GM03348 (cell line): ENCODE data around the gene TNNT3.

Experiments used
- DNase-seq: peaks from one replicate; pipeline ENCODE4 v3.0.0; 2012; ENCODE audit warnings: low spot score

Gene TNNT3

DNA sequence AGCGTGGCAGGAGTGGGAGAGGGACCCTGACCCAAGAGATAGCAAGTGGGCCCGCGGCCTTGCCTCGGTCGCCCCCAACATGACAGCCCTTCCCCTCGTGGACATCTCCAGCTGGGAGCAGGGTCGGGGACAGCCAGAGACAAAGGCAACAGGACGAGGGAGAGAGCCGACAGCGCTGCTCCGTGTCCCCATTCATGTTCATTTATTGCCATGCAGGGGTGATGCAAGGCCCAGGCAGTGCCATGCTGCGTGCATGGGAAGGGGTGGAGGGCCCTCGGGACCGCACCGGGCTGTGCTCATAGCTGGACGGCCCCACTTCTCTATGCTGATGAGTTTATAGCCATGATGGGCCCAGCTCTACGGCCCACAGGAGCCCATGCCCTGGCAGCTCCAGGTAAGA, 40.3 kb downstream of the TNNT3 start:
- DNase-seq = no peak

DNA sequence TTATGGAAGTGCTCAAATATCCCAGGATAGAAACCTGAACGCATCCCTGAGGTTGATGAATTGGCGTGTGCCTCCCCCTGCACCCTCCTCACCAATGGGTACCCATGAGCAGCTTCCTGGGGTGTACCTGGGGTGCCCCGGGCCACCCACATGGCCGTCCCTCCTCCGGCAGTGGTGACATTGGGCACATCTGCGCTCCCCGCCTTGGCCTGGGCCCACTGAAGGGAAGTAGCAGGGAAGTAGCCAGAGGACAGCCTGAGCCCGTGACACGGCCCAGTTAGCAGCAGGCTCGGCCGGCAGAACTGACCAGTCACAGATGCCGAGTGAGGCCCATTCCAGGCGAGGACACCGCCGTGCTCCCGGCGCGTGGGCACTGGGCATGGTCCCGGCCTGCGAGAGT, 44.4 kb downstream of the TNNT3 start:
- no peak for DNase-seq

DNA sequence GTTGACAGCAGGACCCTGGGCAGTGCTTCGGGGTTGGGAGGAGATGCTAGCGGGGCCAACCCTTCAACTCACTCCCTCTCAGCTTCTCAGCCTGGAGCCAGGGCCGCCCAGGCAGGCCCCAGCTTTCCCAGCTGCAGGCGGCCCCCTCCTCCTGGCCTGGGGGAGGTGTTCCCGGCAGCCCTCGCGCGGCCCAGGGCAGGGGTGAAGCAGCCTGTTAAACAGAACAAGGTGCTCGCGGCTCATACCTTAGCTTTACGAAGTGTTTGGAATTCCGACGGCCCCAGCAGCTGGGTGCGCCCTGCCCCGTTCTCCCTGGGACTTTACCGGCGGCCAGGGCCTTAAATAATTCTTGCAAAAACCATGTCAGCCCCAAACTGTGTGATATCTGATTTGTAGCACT, 44.8 kb downstream of the TNNT3 start:
- DNase-seq = no peak

DNA sequence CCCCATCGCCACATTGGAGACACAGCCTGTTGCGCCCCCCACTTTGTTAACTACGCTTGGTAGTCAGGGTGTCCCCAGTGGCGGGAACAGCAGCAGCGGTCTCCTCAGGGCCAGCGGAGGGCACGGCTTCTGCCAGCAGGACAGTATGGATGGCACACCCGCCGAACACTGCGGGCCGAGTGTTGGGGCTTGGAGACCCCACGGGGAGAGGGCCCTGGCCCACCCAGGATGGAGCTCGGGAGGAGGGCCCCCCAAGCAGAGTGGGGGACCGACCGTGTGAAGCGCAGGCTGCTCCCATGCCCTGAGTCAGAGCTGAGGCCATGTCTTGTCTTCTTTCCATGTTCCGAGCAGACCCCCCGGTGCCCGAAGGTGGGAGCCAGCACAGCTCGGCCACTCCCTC, 45.5 kb downstream of the TNNT3 start:
- no peak for DNase-seq

DNA sequence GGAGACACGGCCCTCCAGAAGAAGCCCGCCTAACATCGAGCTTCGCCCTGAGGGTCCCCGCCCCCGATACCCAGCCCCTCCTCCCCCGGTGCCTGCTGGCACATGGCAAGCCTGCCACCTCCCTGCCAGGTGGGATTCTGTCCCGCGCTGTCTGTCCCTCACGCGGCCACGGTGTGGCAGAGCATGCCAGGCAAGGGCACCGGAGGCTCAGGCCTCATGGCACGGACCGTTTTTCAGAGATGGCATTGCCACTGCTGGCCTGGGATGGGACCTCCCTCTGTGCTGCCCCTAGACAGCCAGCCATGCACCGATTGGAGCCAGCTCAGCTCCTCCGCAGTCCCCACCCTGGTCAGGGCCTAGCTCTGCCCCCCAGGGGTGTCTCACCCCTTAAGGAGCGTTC, 47.0 kb downstream of the TNNT3 start:
- no peak for DNase-seq

DNA sequence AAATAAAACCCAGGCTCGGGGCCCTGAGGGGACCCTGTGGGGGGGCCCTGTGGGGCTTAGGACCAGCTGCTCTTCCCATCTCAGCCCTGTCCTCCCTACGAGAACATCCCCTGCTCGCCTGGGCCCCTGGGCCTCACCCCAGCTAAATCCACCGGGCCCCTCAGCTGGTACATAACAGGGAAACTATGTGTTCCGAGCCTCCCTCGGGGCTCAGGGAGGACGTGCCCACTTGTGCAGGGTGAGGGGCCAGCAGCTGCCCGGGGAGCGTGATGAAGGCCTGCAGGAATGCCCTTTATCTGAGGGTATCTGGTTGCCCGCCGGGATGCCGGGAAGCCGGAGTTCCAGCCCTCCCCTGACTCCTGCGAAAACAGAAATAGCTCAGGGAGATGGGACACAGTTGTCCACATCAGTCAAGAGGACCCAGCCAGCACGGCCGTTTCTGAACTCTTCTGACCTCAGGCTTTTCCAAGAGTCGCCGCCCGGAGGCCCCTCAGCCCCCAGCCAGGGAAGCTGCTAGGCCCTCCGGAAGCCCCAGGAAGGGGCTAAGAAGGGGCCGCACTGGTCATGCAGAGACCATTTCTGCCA, 48.2 kb downstream of the TNNT3 start:
- no peak for DNase-seq

DNA sequence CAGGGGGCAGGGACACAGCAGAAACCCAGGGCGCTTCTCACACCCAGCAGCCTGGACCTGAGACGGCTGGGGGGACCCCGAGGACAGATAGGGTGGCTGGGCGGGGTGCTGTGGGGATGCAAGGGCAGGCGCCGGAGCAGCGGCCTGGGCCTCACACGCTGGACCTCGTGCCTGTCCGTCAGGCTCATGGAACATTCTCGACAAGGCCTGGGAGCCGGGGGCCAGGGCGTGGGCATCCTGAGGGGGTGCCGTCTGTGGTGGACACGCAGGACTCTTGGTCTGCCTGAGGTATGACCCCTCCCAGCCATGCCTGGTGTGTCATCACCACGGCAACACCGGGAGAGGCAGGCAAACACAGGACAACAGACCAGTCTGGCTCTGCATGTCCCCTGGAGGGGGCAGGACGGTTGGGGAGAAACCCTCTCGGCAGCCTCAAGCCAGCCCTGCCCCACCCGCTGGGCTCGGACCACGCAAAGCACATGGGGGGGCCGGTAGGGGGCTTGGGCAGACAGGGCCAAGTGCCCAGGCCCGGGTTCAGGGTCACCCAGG, 49.0 kb downstream of the TNNT3 start:
- no peak for DNase-seq

DNA sequence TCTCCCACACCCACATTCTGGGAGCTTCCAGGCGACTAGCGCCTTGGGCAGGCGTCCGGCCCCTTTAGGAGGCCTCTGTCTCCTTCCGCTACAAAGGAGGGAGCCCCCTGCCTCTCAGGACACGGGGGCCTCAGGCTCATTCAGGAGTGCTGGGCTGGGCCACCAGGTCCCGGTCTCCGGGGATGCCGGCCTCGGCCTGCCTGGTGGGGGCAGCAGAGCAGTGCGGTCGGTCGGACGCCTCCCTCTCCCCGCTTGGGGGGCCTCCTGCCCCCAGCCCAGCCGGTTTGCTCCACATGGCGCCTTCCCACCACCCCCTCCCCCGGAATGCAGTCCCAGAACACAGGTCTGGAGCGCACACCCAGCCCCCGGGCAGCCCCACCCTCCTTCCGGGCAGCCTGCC, 49.5 kb downstream of the TNNT3 start:
- no peak for DNase-seq

DNA sequence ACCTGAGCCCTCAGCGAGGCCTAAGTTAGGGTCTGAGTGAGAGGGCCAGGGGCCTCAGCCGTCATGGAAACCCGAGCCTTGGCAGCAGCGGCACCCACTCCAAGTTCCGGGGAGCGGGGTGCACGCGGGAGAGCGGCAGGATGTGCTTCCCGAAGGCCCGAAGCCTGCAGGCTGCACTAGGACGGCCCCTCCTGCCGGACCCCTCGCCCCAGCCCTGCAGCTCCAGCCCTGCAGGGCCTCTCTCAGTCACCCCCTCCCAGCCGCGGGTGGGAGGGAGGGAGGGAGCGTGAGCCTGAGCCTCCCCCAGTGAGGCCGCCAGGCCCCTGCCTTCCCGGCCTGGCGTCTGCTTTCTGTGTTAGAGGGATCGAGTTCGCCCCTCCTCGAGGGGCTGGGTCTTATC, 50.3 kb downstream of the TNNT3 start:
- DNase-seq = no peak

DNA sequence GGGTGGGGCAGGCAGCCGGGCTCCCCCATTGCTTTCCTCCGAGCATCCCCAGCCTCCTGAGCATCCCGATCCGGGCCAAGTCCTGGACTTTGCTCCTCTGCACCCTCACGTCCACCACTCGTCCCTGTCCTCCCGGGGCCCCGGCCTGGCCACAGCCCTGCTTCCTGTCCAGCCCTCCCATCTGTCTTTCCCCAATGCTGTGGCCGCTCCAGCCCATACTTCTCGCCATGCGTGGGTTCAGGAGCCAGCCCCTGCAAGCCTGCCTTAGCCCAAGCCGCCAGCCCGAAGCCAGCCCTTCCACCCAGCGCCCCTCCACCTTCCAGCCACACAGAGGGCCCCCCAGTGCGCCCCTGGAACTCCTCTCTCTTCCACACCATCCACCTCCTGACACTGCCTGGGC, 51.5 kb downstream of the TNNT3 start:
- DNase-seq = no peak

DNA sequence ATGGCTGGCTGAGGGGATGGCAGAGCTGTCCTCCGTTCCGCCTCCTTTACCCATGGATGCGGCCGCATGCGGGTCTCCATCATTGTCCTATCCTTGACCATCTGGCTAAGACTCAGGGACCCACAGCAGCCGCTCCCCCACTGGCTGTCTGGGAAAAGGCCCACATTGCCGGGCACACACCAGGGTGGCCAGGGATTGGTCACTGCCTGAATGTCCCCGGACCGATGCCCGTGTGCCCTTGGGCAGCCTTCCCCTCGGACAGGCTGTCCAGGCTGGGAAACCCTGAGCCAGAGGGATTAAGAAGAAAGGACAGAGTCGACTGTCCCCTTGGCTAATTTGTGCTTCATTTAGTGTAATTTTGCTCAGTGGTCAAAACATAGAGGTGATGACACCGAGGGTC, 55.7 kb downstream of the TNNT3 start:
- no peak for DNase-seq

DNA sequence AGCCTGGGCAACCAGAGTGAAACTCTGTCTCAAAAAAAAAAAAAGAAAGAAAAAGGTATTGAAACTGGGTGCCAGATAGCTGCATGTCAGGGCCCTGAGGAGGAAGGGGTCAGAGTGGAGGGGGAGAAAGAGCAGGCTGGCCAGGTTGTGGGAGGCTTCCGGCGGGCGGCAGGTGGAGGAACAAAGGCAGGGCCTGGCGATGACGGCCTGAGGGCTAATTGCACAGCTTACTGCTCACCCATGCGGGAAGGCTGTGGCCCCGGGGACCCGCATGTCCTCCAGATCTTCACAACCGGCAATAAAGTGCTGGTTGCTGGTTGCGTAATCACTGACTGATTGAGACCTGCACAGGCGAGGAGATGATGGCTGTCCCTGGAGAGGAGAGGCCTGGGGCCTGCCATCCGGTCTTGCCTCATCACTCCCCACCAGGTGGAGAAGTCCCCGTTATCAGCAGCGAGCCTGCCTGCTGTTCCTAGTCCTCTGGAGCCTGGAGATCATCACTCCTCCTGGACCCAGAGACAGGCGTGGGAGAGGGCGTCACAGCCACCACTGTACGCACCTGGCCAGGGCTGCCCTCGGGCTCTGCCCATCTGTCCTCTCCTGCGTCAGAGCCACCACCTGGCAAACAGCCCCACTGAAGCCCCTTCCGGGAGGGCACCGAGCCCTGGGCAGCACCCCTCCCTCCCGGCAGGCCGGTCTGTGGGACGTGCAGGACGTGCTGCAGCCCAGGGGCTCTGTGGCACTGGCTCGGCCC, 59.4 kb downstream of the TNNT3 start:
- no peak for DNase-seq

DNA sequence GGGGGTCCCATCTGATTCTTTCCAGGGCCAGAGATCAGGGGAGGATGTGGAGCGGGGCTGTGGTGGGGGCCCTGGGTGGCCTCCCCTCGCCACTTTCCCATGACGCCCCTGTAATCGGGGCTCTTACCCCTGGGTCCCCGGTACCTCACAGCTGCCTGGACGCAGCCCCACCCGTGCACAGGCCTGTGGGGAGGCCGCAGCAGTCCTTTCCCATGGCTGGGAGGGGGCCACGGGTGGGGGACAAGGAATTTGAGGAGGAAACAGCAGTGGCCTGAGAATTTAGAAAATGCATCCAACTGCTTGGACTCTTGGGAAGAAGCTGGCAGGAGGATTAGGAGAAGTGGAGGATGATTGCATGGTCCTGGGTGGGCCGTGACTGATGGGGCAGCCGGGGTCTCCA, 60.1 kb downstream of the TNNT3 start:
- no peak for DNase-seq

DNA sequence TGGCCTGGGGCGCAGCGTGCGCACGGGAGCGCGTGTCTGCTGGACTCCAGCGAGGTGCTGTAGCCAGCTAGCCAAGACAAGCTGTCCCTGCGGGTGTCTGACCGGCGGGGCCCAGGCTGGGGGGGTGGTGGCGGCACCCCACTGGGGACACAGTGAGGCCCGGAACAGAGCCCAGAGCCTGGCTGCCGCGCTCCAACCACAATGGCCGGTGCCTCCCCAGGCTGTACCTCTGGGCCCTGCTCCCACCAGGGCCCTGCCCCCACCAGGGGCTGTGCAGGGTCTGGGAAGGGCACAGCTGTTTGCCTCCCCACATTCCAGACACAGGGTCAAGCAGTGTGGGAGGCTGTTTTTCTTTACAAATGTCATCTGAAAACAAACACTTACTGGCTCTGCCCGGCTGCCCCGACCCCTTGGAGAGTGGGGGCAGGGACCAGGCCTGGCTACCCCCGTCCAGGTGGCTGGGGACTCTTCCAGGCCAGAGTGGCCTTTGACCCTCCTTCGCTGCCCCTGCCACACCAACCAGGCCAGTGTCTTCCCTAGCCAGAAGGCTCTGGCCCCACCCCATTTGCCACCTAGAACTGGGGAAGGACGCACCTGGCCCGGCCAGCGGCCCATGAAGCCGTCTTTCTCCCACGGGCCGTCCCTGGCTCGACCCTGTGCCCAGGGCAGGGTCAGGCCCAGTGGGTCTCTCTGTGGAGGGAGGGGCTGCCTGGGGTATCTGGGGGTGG, 63.5 kb downstream of the TNNT3 start:
- no peak for DNase-seq

DNA sequence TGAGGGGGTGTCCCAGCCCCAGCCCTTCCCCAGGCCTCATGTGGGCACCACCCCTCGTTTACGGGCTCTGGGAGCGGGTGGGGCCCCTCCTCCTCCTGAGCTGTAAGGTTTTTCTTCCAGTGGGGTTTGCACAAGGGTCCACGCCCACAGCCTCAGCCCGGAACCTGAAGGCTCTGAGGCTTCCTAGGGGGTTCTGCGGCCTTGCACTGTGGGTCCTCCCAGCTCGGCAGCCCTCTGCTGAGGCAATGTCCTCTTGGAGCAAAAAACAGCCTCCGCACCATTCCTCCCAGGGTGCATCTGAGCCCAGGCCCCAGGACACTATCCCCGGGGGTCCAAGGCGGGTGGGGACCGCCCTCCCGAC, 64.1 kb downstream of the TNNT3 start:
- DNase-seq = no peak

DNA sequence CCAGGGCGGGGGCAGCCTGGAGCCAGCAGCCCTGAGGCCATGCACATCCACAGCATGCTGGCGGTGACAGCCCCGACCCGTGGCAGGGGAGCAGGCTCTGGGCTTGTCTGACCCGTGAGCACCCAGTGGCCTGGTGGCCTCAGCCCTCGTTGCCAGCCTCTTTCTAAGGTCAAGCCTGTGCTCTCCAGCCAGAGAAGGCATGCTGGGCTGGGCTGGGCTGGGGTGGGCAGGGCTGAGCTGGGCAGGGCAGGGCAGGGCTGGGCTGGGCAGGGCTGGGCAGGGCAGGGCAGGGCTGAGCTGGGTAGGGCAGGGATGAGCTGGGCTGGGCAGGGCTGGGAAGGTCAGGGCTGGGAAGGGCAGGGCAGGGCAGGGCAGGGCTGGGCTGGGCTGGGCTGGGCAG, 67.5 kb downstream of the TNNT3 start:
- DNase-seq = no peak

DNA sequence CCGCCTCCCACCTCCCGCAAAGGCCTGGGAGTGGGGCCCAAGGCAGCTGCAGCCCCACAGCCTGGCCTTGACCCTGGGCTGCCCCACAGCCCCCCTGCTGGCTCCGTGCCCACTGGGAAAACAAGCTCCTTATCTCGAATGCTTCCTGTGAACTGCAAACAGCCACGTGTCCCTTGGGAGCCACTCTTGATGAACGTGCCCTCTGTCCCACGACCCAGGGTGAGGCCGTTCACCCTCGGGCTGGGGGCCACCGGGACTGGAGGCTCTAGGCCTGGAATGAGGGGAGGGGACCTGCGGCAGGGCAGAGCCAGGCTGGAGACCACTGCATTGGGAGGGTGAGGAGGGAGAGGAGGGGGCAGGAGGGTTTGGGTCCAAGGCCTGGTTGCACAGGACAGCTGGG, 68.7 kb downstream of the TNNT3 start:
- DNase-seq = no peak
